ENCODE measurements around the gene SLC38A4.

Gene SLC38A4

DNA sequence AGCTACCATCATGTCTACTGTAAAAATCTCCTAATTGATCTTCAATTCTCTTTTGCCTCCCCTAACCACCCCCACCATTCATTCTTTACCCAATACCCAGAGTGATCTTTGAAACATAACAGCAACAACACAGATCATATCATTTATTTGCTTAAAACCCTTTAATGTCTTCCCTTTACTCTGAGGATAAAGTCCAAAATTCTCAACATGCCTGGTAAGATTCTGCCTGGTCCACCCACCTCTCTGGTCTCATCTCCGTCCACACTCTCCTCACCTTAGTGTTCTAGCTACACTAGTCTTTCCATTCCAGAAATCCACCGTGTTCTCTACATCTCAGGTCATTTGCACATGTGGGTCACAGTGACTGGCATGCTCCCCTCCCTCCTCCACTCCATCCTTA lies 27.7 kb downstream of the SLC38A4 start:
- H3K4me2 ChIP-seq (ENCODE audit: low read length), result no peak overlapping the region
- H3K4me3 ChIP-seq (ENCODE audit: low read length), result no peak overlapping the region
- no peak overlapping the region for H2AFZ ChIP-seq (ENCODE audit: low read depth, low read length)
- peaks cover 16% of the 10 kb centered on the region for H3K9me3 ChIP-seq (ENCODE audit: insufficient read depth, low read length)
- no peaks in the 10 kb centered on the region for H4K20me1 ChIP-seq (ENCODE audit: insufficient read depth, low read length)
- H3K27me3 ChIP-seq (ENCODE audit: low read depth, low read length), result no peaks in the 10 kb centered on the region
- H3K9ac ChIP-seq (ENCODE audit: low read length), result no peak overlapping the region
- no peak overlapping the region for H3K27ac ChIP-seq (ENCODE audit: low read length)
- H3K4me1 ChIP-seq (ENCODE audit: low read length), result peaks cover 14% of the 10 kb centered on the region
- no peak for TF ChIP-seq CTCF (IDR thresholded peaks at IDR 0.05; ENCODE audit: low read depth, low read length)
- no peak for TF ChIP-seq EZH2phosphoT487 (IDR thresholded peaks at IDR 0.05; ENCODE audit: low read depth)
- H3K36me3 ChIP-seq (replicated peaks; ENCODE audit: low read depth, low read length), result no peaks in the 10 kb centered on the region
- no peaks in the 10 kb centered on the region for H3K79me2 ChIP-seq (ENCODE audit: low read length)

- Histone ChIP-seq H3K36me3 (replicated peaks; ENCODE audit: low read depth, low read length) (no peaks in the 10 kb centered on the region), H3K27ac (ENCODE audit: low read length) (no peak overlapping the region), H4K20me1 (ENCODE audit: insufficient read depth, low read length) (no peaks in the 10 kb centered on the region), H3K4me3 (ENCODE audit: low read length) (no peak overlapping the region), H3K79me2 (ENCODE audit: low read length) (no peaks in the 10 kb centered on the region), H3K9me3 (ENCODE audit: insufficient read depth, low read length) (peaks cover 16% of the 10 kb centered on the region; the same call in 1 of the 2 replicates), H3K27me3 (ENCODE audit: low read depth, low read length) (no peaks in the 10 kb centered on the region), H3K4me2 (ENCODE audit: low read length) (no peak overlapping the region), H3K4me1 (ENCODE audit: low read length) (peaks cover 14% of the 10 kb centered on the region), H3K9ac (ENCODE audit: low read length) (no peak overlapping the region), H2AFZ (ENCODE audit: low read depth, low read length) (no peak overlapping the region)
- TF ChIP-seq CTCF (IDR thresholded peaks at IDR 0.05; ENCODE audit: low read depth, low read length), result no peak
- no peak for TF ChIP-seq EZH2phosphoT487 (IDR thresholded peaks at IDR 0.05; ENCODE audit: low read depth)
These were observed 29.8 kb downstream of the SLC38A4 start for GRCh38 chr12:46795988-46796387.

- H3K27me3 ChIP-seq (ENCODE audit: low read depth, low read length), result no peaks in the 10 kb centered on the region
- TF ChIP-seq EZH2phosphoT487 (IDR thresholded peaks at IDR 0.05; ENCODE audit: low read depth) (no peak), CTCF (IDR thresholded peaks at IDR 0.05; ENCODE audit: low read depth, low read length) (no peak)
These were observed 31.1 kb downstream of the SLC38A4 start for GRCh38 chr12:46794593-46795190.

GRCh38 chr12:46792925-46793324 lies 32.9 kb downstream of the SLC38A4 start:
- Histone ChIP-seq H3K36me3 (replicated peaks; ENCODE audit: low read depth, low read length) (no peaks in the 10 kb centered on the region), H3K4me3 (ENCODE audit: low read length) (no peak overlapping the region), H4K20me1 (ENCODE audit: insufficient read depth, low read length) (no peaks in the 10 kb centered on the region), H3K4me2 (ENCODE audit: low read length) (no peak overlapping the region), H2AFZ (ENCODE audit: low read depth, low read length) (no peak overlapping the region), H3K27ac (ENCODE audit: low read length) (no peak overlapping the region), H3K27me3 (ENCODE audit: low read depth, low read length) (no peaks in the 10 kb centered on the region), H3K4me1 (ENCODE audit: low read length) (peaks cover 14% of the 10 kb centered on the region), H3K9me3 (ENCODE audit: insufficient read depth, low read length) (peaks cover 16% of the 10 kb centered on the region; the same call in 1 of the 2 replicates), H3K79me2 (ENCODE audit: low read length) (no peaks in the 10 kb centered on the region), H3K9ac (ENCODE audit: low read length) (no peak overlapping the region)
- TF ChIP-seq CTCF (IDR thresholded peaks at IDR 0.05; ENCODE audit: low read depth, low read length) (no peak), EZH2phosphoT487 (IDR thresholded peaks at IDR 0.05; ENCODE audit: low read depth) (no peak)

More at GRCh38 chr12:46794593-46795190, 31.1 kb downstream of the SLC38A4 start:
- Histone ChIP-seq H3K4me1 (ENCODE audit: low read length) (peaks cover 14% of the 10 kb centered on the region), H3K27ac (ENCODE audit: low read length) (peak overlapping the region; percentile 10; the same call in 1 of the 2 replicates), H3K4me3 (ENCODE audit: low read length) (no peak overlapping the region), H3K36me3 (replicated peaks; ENCODE audit: low read depth, low read length) (no peaks in the 10 kb centered on the region), H3K9me3 (ENCODE audit: insufficient read depth, low read length) (peaks cover 16% of the 10 kb centered on the region; the same call in 1 of the 2 replicates), H4K20me1 (ENCODE audit: insufficient read depth, low read length) (no peaks in the 10 kb centered on the region), H3K4me2 (ENCODE audit: low read length) (peak overlapping the region; percentile 12; the same call in 1 of the 2 replicates), H3K9ac (ENCODE audit: low read length) (no peak overlapping the region), H3K79me2 (ENCODE audit: low read length) (no peaks in the 10 kb centered on the region), H2AFZ (ENCODE audit: low read depth, low read length) (no peak overlapping the region)
